NOMO-1 (cell line): ENCODE measurements around the gene BRAT1.
"Not testable (repeated sequence)": the region's sequence is repeated elsewhere in the genome, so short reads cannot be mapped to it uniquely, and the experiment has no call there.

Source experiments
- DNase-seq, 2 experiments: peaks; one replicate each; lab custom pipeline; 2025; ENCODE audit not compliant: unreplicated experiment in 2 of 2; lab: John Stamatoyannopoulos, UW

Gene BRAT1

DNA sequence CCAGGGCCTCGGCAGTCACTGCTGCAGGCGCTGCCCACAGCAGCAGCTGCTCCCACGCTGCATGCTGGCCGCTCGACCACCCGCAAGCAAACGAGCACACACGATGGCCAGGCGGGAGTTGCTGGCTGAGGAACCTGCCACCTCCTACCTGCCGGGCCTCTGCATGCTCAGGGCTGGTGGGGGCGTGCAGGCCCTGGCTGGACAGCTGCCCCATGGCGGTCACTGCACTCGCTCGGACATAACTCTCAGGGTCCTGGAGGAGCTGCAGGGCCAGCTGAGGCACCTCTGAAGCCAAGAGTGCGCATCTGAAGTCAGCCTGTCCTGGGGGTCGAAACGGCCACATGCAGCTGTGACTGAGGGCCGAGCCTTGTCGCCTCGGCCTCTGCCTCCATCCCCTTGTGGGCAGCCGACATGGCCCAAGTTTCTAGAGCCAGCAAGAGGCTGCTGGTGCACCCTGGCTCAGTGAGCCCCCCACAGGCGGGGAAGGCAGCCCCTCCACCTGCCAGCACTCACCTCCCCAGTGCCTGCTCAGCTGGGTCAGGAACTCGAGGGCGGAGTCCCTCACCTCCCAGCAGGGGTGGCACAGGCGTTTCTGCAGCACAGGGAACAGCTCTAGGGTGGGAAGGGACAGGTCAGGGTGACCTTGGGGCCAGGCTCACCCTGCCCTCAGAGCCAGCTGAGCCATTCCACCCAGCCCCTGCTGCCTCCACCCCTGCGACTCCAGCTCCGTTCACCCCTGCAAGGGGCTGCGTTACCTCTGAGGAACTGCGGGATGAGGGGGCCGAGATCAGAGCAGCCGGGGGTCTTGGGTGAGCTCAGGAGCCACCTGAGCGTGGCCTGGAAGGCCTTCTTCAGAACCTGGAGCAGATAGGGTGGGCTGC, 16.1 kb downstream of the BRAT1 start:
- no peak for DNase-seq

DNA sequence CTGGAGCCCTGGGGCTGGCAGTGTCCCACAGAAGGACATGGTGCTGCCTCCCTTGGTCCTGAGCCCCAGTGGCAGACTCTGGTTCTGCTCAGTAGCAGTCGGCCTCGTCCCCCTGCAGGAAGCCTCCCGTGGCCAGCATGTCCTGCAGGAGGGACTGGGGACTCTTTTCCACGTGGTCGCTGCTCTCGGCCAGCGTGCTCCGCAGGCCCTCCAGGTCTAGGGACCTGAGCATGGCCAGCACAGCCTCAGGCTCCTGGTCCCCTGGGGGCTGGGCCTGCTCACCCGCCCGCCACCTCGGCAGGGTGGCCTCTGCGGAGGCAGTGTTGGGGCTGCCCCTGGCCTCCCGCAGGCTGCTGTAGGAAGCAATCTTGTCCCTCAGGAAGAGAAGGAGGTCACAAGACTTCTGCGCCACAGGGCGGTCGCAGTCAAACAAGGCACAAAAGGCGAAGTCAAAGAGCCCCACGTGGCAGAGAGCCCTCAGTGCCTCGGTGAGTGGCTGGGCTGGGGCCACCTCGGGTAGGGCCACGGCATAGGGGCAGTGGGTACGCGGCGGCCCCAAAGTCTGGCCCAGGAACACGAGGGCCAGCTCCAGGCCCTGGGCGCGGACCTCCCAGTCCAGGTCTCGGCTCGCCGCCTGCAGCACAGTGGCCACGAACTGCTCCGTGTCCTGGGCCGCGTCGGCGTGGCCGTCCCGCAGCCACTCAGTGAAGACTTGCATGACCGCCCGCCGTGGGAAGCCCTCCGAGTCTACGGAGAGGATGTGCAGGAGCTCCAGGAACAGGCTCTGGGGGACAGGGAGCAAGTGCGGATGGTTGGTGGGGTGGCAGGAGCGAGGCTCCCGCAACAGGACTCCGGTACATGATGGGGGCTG, 17.1 kb downstream of the BRAT1 start:
- DNase-seq, result no peak

DNA sequence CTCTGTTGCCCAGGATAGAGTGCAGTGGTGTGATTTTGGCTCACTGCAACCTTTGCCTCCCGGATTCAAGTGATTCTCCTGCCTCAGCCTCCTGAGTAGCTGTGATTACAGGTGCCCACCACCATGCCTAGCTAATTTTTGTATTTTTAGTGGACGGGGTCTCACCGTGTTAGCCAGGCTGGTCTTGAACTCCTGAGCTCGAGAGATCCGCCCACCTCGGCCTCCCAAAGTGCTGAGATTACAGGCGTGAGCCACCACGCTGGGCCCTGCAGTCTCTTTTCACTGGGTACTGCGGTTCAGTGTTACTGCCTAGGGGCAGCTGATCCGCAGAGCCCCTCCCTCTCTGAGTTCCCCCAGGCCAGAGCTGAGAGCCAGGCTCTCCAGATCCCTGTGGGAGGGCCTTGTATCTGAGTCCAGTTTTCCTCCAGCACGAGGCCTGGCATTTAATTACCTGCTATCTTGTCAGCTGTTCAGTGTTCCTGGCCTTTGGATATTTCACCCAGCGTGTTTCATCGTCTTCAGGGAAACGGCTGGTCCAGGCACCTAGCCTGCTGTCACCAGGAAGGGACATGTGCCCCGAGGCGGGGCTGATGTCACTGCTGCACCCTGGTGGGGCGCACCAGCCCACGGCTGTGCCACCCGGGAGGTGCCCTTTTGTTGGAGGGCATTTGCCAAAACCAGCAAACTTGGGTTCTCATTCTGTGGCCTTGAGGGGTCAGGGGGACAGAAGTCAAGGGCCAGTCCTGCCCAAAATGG, 19.3 kb downstream of the BRAT1 start:
- not testable (repeated sequence) for DNase-seq

DNA sequence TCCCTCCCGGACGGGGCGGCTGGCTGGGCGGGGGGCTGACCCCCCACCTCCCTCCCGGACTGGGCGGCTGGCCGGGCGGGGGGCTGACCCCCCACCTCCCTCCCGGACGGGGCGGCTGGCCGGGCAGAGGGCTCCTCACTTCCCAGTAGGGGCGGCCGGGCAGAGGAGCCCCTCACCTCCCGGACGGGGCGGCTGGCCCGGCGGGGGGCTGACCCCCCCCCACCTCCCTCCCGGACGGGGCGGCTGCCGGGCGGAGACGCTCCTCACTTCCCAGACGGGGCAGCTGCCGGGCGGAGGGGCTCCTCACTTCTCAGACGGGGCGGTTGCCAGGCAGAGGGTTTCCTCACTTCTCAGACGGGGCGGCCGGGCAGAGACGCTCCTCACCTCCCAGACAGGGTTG, 21.1 kb downstream of the BRAT1 start:
- DNase-seq, result not testable (repeated sequence)

DNA sequence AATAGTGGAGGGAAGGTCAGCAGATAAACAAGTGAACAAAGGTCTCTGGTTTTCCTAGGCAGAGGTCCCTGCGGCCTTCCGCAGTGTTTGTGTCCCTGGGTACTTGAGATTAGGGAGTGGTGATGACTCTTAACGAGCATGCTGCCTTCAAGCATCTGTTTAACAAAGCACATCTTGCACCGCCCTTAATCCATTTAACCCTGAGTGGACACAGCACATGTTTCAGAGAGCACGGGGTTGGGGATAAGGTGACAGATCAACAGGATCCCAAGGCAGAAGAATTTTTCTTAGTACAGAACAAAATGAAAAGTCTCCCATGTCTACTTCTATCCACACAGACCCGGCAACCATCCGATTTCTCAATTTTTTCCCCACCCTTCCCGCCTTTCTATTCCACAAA, 21.8 kb downstream of the BRAT1 start:
- DNase-seq, result not testable (repeated sequence)

DNA sequence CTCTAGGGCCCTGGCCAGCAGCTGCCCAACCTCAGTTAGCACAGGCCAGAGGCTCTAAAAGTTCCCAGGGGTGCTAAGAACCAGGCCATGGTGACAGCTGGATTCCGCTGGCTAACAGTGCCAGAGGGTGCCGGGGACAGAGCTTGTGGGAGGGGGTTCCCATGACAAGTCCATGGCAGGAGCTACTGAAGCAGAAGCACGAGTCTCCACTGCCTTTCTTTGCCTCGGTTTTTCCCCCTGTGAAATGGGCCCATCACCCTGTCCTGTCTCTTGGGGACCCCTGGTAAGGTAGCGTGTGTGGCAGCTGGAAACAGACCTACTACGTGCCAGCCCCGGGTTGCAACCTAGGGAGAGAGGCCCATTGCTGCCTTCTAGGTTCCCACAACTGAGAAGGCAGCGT, 22.5 kb downstream of the BRAT1 start:
- DNase-seq, result not testable (repeated sequence)

DNA sequence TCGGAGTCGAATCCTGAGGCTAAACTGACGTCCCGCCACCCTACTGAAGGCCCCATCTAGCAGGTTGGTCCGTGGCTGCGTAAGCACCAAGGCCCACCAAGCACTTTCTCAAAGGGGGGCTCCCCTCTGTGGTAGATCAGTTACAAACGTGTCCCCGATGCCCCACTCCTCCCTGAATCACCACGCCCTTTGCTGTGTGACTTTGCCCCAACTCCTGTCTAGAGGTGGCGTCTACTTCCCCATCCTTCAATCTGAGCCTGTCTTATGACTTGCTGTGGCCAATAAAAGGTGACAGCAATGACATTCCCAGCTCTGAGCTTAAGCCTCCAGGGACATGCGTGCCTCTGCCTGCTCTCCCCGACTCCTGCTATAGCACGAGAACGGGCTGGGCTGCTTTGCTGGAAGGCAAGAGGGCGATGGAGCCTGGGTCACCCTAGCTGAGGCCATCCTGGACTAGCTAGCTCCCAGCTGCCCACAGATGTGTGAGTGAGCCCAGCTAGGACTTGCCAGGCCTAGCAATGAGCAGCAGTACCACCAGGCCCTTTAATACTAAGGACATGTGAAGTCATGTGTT, 23.0 kb downstream of the BRAT1 start:
- not testable (repeated sequence) for DNase-seq

DNA sequence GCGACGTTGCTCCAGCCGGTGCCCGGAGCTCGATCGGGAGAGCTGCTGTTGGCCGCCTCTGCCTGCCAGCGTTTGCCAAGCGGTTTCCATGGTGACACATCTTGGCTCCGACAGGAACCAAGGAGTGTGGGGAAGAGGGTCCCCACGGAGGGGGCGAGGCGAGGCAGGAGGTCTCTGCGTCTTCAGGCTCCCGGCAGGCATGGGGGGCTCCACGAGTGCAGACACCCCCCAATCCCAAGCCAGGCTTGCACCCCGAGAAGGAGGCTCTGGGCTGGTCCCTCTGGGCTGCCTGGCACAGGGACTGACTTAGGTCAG, 23.6 kb downstream of the BRAT1 start:
- DNase-seq, result not testable (repeated sequence)

DNA sequence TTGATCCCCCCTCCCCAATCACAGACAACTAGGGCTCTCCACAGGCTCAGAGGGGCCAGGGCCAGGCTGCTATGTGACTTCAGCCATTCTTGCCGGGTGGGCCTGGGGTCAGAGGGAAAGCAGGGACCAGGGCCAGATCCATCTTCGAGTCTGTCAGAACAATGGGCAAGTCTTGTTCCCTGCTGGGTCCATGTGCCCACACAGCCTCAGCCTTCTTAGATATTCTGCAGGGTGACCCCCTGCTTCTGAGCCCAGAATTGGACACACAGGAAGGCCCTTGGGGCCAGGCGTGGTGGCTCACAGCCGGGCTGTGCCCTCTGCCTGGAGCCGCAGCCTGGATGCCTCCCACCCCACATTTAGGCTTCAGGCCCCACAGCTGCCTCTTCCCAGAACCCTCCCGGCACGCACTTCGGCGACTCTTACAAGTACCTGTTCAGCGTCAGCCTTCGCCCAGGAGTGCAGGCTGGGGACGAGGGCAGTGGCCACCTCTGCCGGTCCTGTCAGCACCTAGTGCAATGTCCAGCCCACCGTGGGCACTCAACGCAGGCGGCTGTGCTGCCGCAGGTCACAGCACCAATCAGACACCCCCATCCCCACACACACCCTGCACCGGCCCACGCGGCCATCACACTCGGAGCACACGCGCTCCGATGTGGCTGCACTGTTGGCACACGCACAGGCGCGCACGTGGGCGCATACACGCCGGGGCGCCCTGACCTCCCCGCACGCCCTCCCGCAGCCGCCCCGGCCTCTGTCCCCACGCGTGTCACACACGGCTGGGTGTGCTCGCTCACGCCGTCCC, 24.1 kb downstream of the BRAT1 start:
- DNase-seq, result not testable (repeated sequence)

DNA sequence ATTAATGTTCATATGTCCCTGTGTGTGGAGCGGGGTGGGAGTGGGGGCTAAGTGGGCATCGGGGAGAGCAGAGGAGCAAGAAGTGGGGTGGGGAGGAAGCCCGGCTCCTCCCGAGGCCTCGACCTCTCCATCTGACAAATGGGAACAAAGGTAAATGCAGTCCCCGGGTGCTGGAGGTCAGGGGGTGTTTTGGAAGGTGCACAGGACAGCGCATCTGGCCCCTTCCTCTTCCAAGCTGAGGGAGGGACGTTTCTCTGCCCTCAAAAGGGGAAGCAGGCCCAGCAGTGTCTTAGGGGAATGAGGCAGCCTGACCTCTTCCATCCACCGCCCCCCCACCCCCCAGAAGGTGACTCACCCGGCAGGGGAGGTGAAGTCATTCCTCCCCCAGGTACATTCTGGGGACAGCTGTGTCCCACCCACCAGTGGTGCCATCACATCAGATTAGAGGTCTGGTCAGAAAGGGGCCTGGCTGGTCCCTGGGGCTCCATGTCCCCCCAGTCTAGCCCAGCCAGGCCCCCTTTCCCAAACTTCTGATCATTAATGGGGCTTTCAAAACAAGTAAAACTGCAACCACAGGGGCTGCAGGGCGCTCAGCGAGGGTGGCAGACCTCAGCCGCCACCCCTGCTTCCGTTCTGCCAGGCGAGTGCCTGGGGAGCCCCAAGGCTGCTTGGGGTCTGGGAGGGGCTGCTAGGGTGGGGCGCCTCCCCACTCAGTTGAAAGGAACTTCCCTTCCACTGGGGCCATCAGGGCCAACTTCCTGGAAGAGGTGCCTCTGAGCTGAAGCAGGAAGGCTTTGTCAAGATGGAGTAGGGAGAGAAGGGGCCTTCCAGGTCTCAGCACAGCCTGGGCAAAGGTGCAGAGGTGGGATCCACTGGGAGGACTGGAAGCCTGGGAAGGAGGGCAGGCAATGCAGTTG, 25.0 kb downstream of the BRAT1 start:
- DNase-seq, result peak; percentile 87 to 88

DNA sequence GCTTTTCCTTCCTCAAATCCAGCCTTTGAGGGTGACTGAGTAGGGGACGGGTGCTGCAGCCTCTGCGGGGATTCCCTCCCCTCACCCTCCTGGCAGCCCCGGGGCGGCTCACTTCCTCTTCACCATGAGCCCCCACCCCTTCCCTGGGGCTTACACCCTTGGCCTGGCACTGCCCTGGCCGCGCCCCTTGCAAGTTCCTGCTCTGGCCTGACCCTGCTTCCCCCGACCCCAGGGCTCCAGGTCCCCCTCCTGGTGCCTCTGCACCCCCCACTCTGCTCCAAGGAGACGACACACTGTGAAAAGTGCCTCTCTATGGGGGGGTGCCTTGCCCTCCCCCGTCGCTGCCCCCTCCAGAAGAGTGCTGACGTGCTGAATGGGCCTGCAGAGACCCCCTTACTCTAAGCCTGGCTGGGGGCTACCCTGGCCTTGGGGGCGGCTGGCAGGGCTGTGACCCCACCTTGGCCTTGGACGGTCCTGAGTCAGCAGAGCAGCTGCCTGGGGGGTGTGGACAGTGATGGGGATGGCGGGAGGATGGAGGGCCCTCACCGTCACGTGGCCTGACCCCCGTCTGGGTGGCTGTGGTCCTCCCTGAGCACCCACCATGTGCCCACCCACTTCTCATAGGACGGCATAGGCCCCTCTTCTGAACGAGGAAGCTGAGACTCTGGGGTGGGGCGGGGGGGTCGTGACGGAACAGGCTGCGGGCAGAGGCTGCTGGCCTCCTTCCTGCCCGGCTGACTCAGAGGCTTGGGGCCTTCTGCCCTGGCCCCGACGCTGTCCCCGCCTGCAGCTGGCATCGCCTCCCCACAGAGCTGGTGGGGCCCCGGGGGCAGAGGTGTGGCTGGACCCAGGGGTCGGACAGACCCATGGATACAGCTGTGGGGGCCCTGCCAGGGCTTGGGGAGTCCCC, 25.9 kb downstream of the BRAT1 start:
- peak; percentile 82 to 95 for DNase-seq

DNA sequence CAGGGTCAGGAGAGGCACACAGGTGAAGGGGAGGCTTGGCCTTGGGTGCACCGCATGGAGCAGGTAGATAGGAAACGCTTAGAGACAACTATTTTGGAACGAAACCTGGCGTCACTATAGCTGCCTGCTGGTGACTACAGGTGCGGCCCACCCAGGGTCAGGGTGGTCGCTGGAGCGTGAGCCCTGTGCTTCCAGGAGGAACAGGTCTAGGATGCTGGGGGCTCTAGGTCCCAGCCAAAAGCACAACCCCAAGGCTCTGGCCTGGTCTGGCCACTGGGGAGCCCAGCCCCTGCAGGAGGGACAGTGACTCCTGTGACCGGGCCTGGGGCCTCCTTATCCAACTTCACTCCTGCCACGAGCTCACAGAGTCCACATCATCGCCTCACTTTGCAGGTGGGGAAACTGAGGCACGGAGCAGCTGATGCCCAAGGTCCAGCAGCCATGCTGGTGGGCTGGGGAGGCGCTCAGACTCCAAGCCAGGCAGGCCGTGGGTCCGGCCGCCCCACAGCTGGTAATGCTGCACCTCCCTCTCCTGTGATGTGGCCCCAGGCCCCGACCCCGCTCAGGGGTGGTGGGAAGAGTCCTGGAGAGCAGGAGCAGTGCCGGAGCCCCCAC, 26.7 kb downstream of the BRAT1 start:
- DNase-seq, result no peak

DNA sequence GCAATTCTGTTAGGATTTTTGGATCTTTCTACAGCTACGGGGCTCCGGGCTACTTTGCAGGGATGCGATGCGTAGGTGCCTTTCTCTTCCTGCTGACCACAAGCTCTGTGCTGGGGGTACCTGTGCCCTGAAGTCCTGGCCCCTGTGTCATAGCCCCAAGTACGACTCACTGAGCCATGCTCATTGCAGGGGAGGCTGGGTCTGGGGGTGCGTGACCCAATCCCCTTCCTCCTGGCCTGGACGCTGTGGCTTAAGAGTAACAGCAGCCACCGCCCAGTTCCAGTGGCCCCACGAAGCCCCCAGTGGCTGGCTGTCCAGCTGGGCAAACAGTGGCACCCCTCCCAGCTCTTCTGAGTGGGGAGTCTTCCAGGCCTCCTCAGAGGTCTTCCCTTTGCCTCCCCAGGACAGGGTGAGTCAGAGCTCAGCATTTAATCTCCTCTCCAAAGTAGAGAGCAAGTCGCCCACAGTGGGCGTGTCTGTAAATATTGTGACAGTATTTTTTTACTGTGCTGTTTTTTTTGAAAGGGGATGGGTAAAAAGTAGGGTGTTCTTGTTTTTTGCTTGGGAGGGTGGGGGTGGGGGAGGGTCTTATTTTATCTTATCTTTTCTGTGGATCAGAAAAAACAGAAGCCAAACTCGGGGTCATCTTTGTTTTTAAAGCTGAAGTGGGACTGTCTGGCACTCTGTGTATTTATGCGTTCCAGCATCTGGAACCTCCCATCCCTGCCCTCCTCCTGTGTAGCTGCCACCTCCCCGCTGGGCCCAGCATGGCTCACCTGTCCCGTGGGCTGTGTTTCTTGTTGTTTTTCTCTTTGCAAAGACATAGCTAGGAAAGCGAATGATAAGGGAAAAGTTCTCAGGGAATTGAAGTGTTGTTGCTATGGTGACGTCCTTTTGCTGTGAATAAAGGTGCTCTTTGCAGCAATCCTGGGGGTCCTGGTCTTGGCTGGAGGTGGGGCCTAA, 27.5 kb downstream of the BRAT1 start:
- DNase-seq, result peak in 1 of 2 experiments; percentile 33

DNA sequence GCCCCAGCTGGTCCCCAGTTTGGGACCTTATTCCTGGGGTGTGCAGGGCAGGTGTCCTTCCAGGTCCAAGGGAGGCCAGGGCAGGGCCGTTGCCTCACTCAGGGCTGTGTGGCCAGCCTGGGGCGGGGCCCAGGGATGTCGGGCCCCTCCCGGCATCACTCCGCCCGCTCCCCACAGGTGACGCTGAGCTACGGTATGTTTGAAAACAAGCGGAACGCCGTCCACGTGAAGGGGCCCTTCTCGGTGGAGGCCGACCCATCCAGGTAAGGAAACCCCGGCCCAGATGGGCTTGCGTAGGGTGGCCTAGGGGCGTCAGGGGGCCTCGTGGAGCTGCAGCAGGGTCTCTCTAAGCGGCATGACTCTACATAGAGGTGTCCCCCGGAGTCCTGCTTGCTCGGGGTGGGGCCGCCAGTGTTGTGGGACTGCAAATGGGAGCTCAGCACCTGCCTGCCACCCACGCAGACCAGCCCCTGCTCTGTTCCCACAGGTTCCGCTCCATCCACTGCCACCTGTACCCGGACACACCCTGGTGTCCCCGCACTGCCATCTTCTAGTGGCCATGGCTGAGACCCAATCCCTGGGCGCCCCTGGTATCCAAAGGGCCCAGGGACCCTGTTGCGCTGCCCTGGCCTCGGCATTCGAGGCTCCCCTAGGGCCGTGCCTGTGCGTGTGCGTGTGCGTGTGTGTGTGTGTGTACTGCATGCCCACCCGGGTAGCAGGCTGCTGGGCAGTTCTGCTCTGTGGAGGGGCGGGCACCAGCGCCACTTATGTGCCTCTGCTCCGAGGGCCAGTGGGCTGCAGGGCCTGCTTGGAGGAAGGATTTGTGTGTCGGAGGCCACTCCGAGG, 28.4 kb downstream of the BRAT1 start:
- no peak for DNase-seq
